HG02610 (cell line): ENCODE results near the gene UBE2J2.

Experiments
- ATAC-seq: cut with Tn5 transposase; IDR thresholded peaks from one replicate; pipeline ENCODE4 v1.9.1; 2021; ENCODE audit warnings: mild to moderate bottlenecking, moderate library complexity; ENCODE audit not compliant: unreplicated experiment

UBE2J2 gene

GRCh38 chr1:1296070-1297061, 22.7 kb upstream of the UBE2J2 start:
- ATAC-seq: no peak

GRCh38 chr1:1295154-1295923, 21.7 kb upstream of the UBE2J2 start:
- ATAC-seq: no peak

GRCh38 chr1:1294250-1294890, 20.7 kb upstream of the UBE2J2 start:
- no peak for ATAC-seq

- no peak for ATAC-seq
Observed at GRCh38 chr1:1293263-1294249, 19.9 kb upstream of the UBE2J2 start.

GRCh38 chr1:1292851-1293250, 19.2 kb upstream of the UBE2J2 start:
- ATAC-seq: no peak

GRCh38 chr1:1292442-1292779, 18.8 kb upstream of the UBE2J2 start:
- ATAC-seq: no peak

GRCh38 chr1:1291548-1292441, 18.1 kb upstream of the UBE2J2 start:
- no peak for ATAC-seq

GRCh38 chr1:1291023-1291528, 17.4 kb upstream of the UBE2J2 start:
- no peak for ATAC-seq

GRCh38 chr1:1290238-1290731, 16.6 kb upstream of the UBE2J2 start:
- no peak for ATAC-seq

- ATAC-seq: no peak
Observed at GRCh38 chr1:1287288-1288110, 13.8 kb upstream of the UBE2J2 start.

GRCh38 chr1:1286313-1287261, 12.9 kb upstream of the UBE2J2 start:
- ATAC-seq: no peak

GRCh38 chr1:1285611-1286311, 12.1 kb upstream of the UBE2J2 start:
- no peak for ATAC-seq

- no peak for ATAC-seq
Observed at GRCh38 chr1:1285102-1285571, 11.5 kb upstream of the UBE2J2 start.

GRCh38 chr1:1284221-1285101, 10.8 kb upstream of the UBE2J2 start:
- ATAC-seq: no peak

GRCh38 chr1:1283821-1284220, 10.2 kb upstream of the UBE2J2 start:
- no peak for ATAC-seq
